Measurements from ENCODE around the gene HBS1L.

Gene HBS1L

GRCh38 chr6:135030532-135031178 is 24.0 kb downstream of the HBS1L start:
- H3K27me3 Mint-ChIP-seq, result no peaks in the 10 kb centered on the region
- H3K4me3 Mint-ChIP-seq, result peak overlapping the region; percentile 67
- H3K36me3 Mint-ChIP-seq, result peaks cover 34% of the 10 kb centered on the region
- peaks cover 75% of the 10 kb centered on the region for H3K4me1 Mint-ChIP-seq
- H3K9me3 Mint-ChIP-seq, result no peaks in the 10 kb centered on the region
- H3K27ac Mint-ChIP-seq, result peak overlapping the region; percentile 76

- Mint-ChIP-seq H3K36me3 (peaks cover 36% of the 10 kb centered on the region), H3K9me3 (no peaks in the 10 kb centered on the region), H3K4me1 (peaks cover 81% of the 10 kb centered on the region), H3K27me3 (no peaks in the 10 kb centered on the region), H3K27ac (peak overlapping the region; percentile 76), H3K4me3 (peak overlapping the region; percentile 67)
Measured at GRCh38 chr6:135030056-135030473, 24.6 kb downstream of the HBS1L start.

- Mint-ChIP-seq H3K9me3 (no peaks in the 10 kb centered on the region), H3K36me3 (peaks cover 17% of the 10 kb centered on the region), H3K4me1 (peaks cover 76% of the 10 kb centered on the region), H3K27me3 (no peaks in the 10 kb centered on the region), H3K4me3 (peak overlapping the region; percentile 46), H3K27ac (peak overlapping the region; percentile 88)
Measured at GRCh38 chr6:135025775-135026174, 28.8 kb downstream of the HBS1L start.

DNA sequence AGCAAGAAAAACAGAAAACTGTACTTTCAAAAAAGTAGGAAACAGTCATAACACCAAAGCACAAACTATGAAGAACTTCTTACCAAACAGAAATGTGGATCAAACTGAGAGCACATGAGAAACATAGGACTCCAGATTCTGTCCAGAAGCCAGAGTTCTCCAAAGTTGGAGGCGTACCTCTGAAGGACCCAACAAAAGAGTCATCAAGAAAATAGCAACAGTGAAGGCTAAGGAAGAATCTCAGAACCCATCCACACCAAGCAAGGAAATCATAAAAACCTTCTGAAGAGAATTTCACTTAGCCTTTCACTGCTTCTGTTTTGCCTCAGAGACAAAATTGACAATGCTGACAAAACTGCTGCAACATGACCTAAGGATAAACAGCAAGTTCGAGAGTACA is 29.4 kb downstream of the HBS1L start:
- Mint-ChIP-seq H3K27ac (peak overlapping the region; percentile 88), H3K27me3 (no peaks in the 10 kb centered on the region), H3K4me1 (peaks cover 77% of the 10 kb centered on the region), H3K9me3 (no peaks in the 10 kb centered on the region), H3K36me3 (peaks cover 15% of the 10 kb centered on the region), H3K4me3 (peak overlapping the region; percentile 11)

DNA sequence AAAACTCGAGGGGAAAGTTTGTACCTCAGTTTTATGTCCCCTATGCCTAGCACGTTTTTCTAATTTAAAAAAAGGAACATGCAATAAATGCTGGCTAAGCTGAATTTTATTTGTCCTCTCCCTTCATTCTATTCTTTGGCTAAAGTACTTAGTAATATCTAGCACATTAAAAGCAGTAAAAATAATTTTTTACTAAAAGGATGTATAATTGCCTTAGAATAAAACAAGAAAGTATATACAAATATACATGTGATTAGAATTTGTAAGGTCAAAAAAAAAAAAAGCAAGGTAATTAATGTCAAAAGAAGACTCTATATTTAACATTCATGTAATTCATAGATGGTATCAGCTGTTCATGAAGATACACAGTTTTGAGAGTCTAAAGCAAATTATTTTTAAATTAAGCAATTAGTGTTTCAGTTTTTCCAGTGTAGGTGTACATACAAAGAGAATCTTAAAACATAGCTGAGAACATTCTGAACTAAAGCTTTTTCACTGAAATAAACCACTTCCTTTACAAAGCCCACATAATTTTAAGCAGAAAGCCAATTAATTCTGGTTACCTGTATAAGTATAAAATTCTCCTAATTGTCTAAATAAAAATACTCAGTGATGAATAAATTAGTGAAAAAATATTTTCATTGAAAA is 32.4 kb downstream of the HBS1L start:
- Mint-ChIP-seq H3K4me3 (peak overlapping the region; percentile 31), H3K4me1 (peaks cover 77% of the 10 kb centered on the region)

DNA sequence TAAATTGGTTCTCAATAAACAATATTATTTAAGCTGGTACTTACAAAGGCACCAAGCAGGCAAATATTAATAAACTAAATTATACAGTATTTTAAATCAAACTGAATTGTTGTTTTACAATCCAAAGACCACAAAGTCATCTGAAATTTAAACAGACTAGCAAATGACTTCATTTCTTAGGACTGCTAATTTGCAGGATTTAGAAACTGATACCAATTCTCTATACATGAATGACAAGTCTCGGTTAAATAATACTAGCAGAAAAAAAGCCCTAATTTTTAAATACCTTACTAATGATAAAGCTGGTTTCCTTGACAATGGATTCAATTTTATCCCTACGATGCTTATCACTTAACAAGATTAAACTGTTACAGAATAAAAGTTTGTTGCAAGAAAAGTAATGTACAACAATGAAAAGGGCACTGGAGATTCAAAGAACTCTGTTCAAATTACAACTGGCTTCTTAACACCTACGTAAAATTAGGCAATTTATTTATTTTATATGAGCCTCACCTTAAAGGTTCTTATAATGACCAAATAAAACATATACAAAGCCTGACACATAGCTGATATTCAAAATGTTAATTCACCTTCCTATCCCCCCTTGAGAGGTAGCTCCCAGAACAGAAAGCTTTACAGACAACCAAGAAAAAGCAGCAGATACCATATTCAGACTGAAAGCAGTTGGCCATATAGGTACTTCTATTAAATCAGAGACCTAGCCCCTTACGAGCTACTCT is 33.1 kb downstream of the HBS1L start:
- peak overlapping the region; percentile 31 for H3K4me3 Mint-ChIP-seq

More for the DNA sequence above, 32.4 kb downstream of the HBS1L start:
- H3K9me3 Mint-ChIP-seq, result no peaks in the 10 kb centered on the region
- peak overlapping the region; percentile 81 for H3K27ac Mint-ChIP-seq
- H3K36me3 Mint-ChIP-seq, result peaks cover 7% of the 10 kb centered on the region
- H3K27me3 Mint-ChIP-seq, result no peaks in the 10 kb centered on the region

GRCh38 chr6:135018941-135019340 is 35.7 kb downstream of the HBS1L start:
- Mint-ChIP-seq H3K27me3 (no peaks in the 10 kb centered on the region), H3K36me3 (peaks cover 3% of the 10 kb centered on the region), H3K4me1 (peaks cover 76% of the 10 kb centered on the region), H3K9me3 (no peaks in the 10 kb centered on the region), H3K27ac (peak overlapping the region; percentile 63), H3K4me3 (no peak overlapping the region)

More for the DNA sequence above, 33.1 kb downstream of the HBS1L start:
- Mint-ChIP-seq H3K27ac (peak overlapping the region; percentile 81), H3K4me1 (peaks cover 74% of the 10 kb centered on the region), H3K9me3 (no peaks in the 10 kb centered on the region), H3K36me3 (peaks cover 6% of the 10 kb centered on the region), H3K27me3 (no peaks in the 10 kb centered on the region)

- Mint-ChIP-seq H3K27ac (peak overlapping the region; percentile 56), H3K27me3 (no peaks in the 10 kb centered on the region), H3K36me3 (peaks cover 7% of the 10 kb centered on the region), H3K9me3 (no peaks in the 10 kb centered on the region), H3K4me1 (peaks cover 85% of the 10 kb centered on the region), H3K4me3 (no peak overlapping the region)
Measured at GRCh38 chr6:135018052-135018451, 36.6 kb downstream of the HBS1L start.

DNA sequence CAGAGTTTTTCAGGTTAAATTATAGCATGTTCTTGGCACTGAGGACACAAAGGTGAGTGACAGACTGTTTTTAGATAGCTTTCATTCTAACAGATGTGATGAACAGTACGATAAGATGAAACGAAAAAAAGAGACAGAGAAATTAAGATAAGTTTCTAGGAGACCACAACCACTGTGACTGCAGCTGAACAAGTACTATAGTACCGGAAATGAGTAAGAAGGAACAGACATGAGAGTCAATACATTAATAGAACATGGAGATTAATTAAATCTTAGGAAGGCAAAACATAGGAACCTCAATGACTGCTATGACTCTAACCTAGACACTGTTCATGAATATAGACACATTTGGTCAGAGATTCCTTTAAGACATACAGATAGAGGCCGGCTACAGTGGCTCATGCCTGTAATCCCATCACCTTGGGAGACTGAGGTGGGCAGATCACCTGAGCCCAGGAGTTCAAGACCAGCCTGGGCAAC is 40.2 kb downstream of the HBS1L start:
- Mint-ChIP-seq H3K27me3 (no peaks in the 10 kb centered on the region), H3K9me3 (no peaks in the 10 kb centered on the region), H3K27ac (peak overlapping the region; percentile 81), H3K4me3 (peak overlapping the region; percentile 73), H3K36me3 (peaks cover 5% of the 10 kb centered on the region), H3K4me1 (peaks cover 79% of the 10 kb centered on the region)

- H3K4me3 Mint-ChIP-seq, result peak overlapping the region; percentile 81
- H3K27me3 Mint-ChIP-seq, result no peaks in the 10 kb centered on the region
- H3K9me3 Mint-ChIP-seq, result no peaks in the 10 kb centered on the region
- peak overlapping the region; percentile 98 for H3K27ac Mint-ChIP-seq
- H3K36me3 Mint-ChIP-seq, result peaks cover 10% of the 10 kb centered on the region
- peaks cover 80% of the 10 kb centered on the region for H3K4me1 Mint-ChIP-seq
Measured at GRCh38 chr6:135013211-135013610, 41.4 kb downstream of the HBS1L start.

DNA sequence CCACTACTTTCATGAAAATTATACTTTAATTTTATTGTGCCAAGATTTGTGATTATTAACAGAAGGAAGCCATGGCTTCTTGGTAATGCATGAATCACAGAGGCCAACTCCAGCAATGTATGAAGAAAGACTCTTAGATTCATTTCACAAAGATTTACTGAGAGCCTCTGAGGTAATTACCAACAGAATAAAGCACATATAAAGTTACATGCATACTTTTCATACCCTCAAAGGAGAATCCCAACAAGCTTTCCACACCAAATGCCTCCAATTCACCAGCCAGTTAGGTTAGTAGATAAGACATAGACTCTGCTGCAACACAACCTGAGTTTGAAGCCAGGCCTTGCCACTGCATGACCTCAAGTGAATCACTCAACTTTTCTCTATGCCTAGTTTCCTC is 41.9 kb downstream of the HBS1L start:
- Mint-ChIP-seq H3K27ac (peak overlapping the region; percentile 98), H3K9me3 (no peaks in the 10 kb centered on the region), H3K4me1 (peaks cover 80% of the 10 kb centered on the region), H3K36me3 (peaks cover 10% of the 10 kb centered on the region), H3K27me3 (no peaks in the 10 kb centered on the region), H3K4me3 (peak overlapping the region; percentile 81)

DNA sequence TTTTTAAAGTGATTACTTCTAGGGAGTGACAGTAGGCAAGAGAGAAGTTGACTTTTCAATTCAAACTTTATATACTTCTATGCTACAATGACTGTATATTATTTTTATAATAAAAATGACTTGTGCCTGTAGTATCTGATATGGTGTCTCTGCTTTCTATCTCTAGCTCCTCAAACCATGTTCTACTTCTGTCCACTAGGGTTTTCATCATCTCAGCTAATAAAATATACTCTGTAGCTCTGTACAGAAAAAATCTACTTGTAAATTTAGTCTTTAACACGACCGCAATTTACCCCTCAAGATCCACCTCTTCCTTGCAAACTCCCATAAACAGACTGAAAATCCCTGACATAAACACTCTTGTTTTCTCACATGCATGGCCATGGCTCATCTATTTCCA is 42.3 kb downstream of the HBS1L start:
- Mint-ChIP-seq H3K4me3 (peak overlapping the region; percentile 81), H3K27me3 (no peaks in the 10 kb centered on the region), H3K27ac (peak overlapping the region; percentile 98)

GRCh38 chr6:135008941-135009290 is 45.7 kb downstream of the HBS1L start:
- H3K27ac Mint-ChIP-seq, result peak overlapping the region; percentile 13
- peaks cover 57% of the 10 kb centered on the region for H3K4me1 Mint-ChIP-seq
- H3K27me3 Mint-ChIP-seq, result no peaks in the 10 kb centered on the region
- H3K4me3 Mint-ChIP-seq, result no peak overlapping the region
- peaks cover 8% of the 10 kb centered on the region for H3K36me3 Mint-ChIP-seq
- H3K9me3 Mint-ChIP-seq, result no peaks in the 10 kb centered on the region

More for the DNA sequence above, 42.3 kb downstream of the HBS1L start:
- H3K36me3 Mint-ChIP-seq, result peaks cover 10% of the 10 kb centered on the region
- peaks cover 82% of the 10 kb centered on the region for H3K4me1 Mint-ChIP-seq
- H3K9me3 Mint-ChIP-seq, result no peaks in the 10 kb centered on the region

DNA sequence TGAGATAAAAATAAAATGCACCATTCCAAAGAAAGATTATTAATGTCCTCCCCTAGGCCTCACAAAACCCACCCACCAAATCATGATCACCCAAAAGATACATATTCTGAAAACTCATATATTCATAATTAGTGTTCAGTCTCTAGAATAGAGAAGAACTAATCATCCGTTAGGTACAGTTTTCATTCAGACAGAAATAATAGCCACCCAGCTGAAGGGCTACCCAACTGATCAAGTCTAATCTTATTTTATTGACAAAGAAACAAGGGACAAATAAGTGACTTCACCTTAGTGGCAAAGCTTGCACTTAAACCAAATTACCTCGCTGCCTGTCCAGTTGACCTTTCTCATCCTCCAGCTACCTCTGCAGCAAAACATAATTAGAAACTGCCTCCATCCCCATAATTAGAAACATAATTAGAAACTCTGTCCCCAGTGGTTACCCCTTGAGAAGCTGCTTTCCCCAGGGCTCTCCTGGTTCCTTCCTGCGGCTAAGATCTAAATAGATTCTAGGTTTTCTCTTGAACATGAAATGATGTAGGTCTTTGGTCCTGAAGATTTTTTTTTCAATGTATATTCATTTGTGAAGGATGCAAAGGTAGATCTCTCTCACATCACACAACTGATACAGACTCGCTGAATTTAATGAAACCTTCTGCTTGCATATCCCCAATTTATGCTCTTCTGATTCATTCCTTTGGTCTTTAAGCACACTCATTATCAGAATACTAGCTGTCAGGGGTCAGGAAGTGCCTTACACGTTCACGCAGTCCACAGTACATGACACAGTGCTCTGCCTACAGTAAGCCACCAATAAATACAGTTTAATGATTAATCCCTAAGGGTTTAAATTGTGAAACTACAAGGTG is 46.3 kb downstream of the HBS1L start:
- peak overlapping the region; percentile 20 for H3K27ac Mint-ChIP-seq
- peaks cover 51% of the 10 kb centered on the region for H3K4me1 Mint-ChIP-seq
- no peaks in the 10 kb centered on the region for H3K9me3 Mint-ChIP-seq
- H3K27me3 Mint-ChIP-seq, result no peaks in the 10 kb centered on the region
- peaks cover 6% of the 10 kb centered on the region for H3K36me3 Mint-ChIP-seq
- peak overlapping the region; percentile 34 for H3K4me3 Mint-ChIP-seq

DNA sequence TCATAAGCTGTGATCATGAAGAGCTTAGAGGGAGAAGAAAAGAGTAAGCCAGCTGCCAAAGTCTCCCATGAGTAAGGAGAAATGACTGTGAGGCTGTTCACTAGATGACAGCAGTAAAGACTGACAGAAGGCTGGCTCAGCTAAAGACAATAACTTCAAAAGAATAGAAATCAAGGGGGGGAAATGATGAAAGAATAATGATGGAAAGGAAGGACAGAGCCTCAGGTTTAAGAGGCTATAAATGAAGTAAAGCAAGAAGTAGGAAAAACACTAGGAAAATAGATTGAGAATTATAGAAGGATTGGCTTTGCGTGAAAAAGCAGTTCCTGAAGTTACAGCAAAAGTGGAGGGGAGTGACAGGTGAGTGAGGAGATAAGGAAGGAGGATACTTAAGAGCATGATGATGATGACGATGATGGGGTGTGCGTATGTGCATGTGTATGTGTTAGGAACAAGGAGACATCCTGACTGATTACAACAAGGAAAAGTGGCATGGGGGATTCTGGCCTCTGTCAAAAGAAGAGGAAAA is 48.2 kb downstream of the HBS1L start:
- Mint-ChIP-seq H3K27ac (no peak overlapping the region), H3K4me1 (peaks cover 37% of the 10 kb centered on the region), H3K9me3 (no peaks in the 10 kb centered on the region), H3K4me3 (no peak overlapping the region), H3K27me3 (no peaks in the 10 kb centered on the region), H3K36me3 (peaks cover 4% of the 10 kb centered on the region)
